Measurements from ENCODE around the gene CHST4. TPM values are rescaled to one million over a fixed set of nuclear protein-coding genes. Genes with fewer than 3 reads are reported as not detected.

CHST4 gene
- total and polyA plus RNA-seq, 2 donors (not counting 3 experiments of a cell fraction or from before 2014, with no cell fraction given) = not detected

GRCh38 chr16:71532366-71532765 lies 6.1 kb downstream of the CHST4 start:
- H3K4me2 ChIP-seq (ENCODE audit: insufficient read depth, low read length) = no peak overlapping the region
- no peaks in the 10 kb centered on the region for H3K79me2 ChIP-seq (ENCODE audit: control insufficient read depth, insufficient read depth, low read length)
- H4K20me1 ChIP-seq (replicated peaks; ENCODE audit: control insufficient read depth, extremely low read depth, insufficient read depth, low read length) = no peaks in the 10 kb centered on the region
- no peak overlapping the region for H3K9ac ChIP-seq (replicated peaks; ENCODE audit: extremely low read depth, insufficient read depth, low read length)
- dilution Hi-C loops (cut with MboI; ENCODE audit: extremely low pct_ligation_motif_present, low sequenced_read_pairs) = no loop called here
- no peaks in the 10 kb centered on the region for H3K9me1 ChIP-seq (replicated peaks; ENCODE audit: control insufficient read depth, extremely low read depth, insufficient read depth, low read length)
- no peak overlapping the region for H2AFZ ChIP-seq (ENCODE audit: low read depth, low read length)
- H3K36me3 ChIP-seq (ENCODE audit: control insufficient read depth in 2 of 2, extremely low read depth in 1 of 2, insufficient read depth in 2 of 2, low read length in 2 of 2) = no peaks in the 10 kb centered on the region
- H3K4me3 ChIP-seq (replicated peaks in 1 of 3; ENCODE audit: insufficient read depth in 1 of 3, low read depth in 1 of 3, low read length in 3 of 3) = no peak overlapping the region
- DNase-seq (ENCODE audit: low read depth, low spot score) (no peak), FAIRE-seq (no peak)
- intact Hi-C loops (cut with micrococcal nuclease) = no loop called here
- no TSS peak for BruUV-seq (replicated peaks)
- no peak overlapping the region for H3K27ac ChIP-seq (ENCODE audit: insufficient read depth, low read depth, low read length)
- POLR2A ChIA-PET = no interaction called here
- no peaks in the 10 kb centered on the region for H3K27me3 ChIP-seq (ENCODE audit: control insufficient read depth in 2 of 2, insufficient read depth in 2 of 2, low read length in 2 of 2)
- no peaks in the 10 kb centered on the region for H3K9me3 ChIP-seq (replicated peaks; ENCODE audit: control insufficient read depth, insufficient read depth, low read length)
- CTCF ChIA-PET = interaction anchor here (1.0 to 1.2 kb wide), 2 partner anchors 33 to 53 kb away, joined by 3 to 4 read pairs; no protein-coding TSS in a partner anchor
- no peaks in the 10 kb centered on the region for H3K4me1 ChIP-seq (ENCODE audit: control insufficient read depth, extremely low read depth, insufficient read depth, low read length)
- no peak for TF ChIP-seq POLR2AphosphoS5 (IDR thresholded peaks at IDR 0.05; ENCODE audit: insufficient read depth, low read depth, low read length)
- no peak for TF ChIP-seq FOS (IDR thresholded peaks at IDR 0.05; ENCODE audit: borderline replicate concordance, insufficient read depth, low read length)
- TF ChIP-seq GATA2 (IDR thresholded peaks at IDR 0.05; ENCODE audit: insufficient read depth, insufficient read length, low read depth, low read length) = no peak
- TF ChIP-seq, protein P1, sequence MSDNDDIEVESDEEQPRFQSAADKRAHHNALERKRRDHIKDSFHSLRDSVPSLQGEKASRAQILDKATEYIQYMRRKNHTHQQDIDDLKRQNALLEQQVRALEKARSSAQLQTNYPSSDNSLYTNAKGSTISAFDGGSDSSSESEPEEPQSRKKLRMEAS (IDR thresholded peaks at IDR 0.05; ENCODE audit: insufficient read depth, insufficient read length) = no peak
- no peak for TF ChIP-seq JUN (IDR thresholded peaks at IDR 0.05; ENCODE audit: borderline replicate concordance, insufficient read depth, insufficient read length, low read depth)
- no peak for TF ChIP-seq MYC (IDR thresholded peaks at IDR 0.05; ENCODE audit: low read depth, low read length)
- no peak for TF ChIP-seq POLR2A (IDR thresholded peaks at IDR 0.05; ENCODE audit: low read depth, low read length)
- no peak for TF ChIP-seq EZH2 (IDR thresholded peaks at IDR 0.05; ENCODE audit: borderline replicate concordance, low read depth, low read length, severe bottlenecking)
- no peak for TF ChIP-seq CTCF (IDR thresholded peaks at IDR 0.05; ENCODE audit: extremely low read depth in 1 of 2, insufficient read depth in 1 of 2, low read depth in 1 of 2, low read length in 2 of 2)
